Vagina (tissue), 2 donors: ENCODE results near the gene TSPAN4. TPM values are rescaled to one million over a fixed set of nuclear protein-coding genes. Genes with fewer than 3 reads are reported as not detected.
A peak's percentile ranks its signal among the peaks of the same experiment; 100 is the strongest.

ENCODE experiments used
- DNase-seq, 2 donors: peaks; one replicate each; pipeline ENCODE4 v3.0.0-alpha.2; 2017; ENCODE audit errors: extremely low spot score in 2 of 2
- H3K27ac ChIP-seq: fragments of 200-600 bp; sonication (generic); one replicate; pipeline ENCODE4 v1.5.1; 2019
- H3K27me3 ChIP-seq: fragments of 200-600 bp; sonication (generic); one replicate; pipeline ENCODE4 v1.5.1; 2019
- H3K36me3 ChIP-seq, 2 donors: fragments of 200-600 bp; sonication (generic); one replicate each; pipeline ENCODE4 v1.5.1; 2017 to 2019
- H3K4me1 ChIP-seq: fragments of 200-600 bp; sonication (generic); one replicate; pipeline ENCODE4 v1.5.1; 2019
- H3K4me3 ChIP-seq, 2 donors: fragments of 200-600 bp; sonication (generic); 1 replicate in 1 of 2; 2 replicates in 1 of 2; pipeline ENCODE4 v1.5.1; 2016 to 2019
- H3K9me3 ChIP-seq: fragments of 200-600 bp; sonication (generic); one replicate; pipeline ENCODE4 v1.5.1; 2019
- CTCF ChIP-seq, 3 experiments: fragments of 450-650 bp in 2 of 3; fragments of 200-600 bp in 1 of 3; sonication (generic) in 1 of 3; IDR thresholded peaks; one replicate each; pipeline ENCODE4 v1.5.1; 2017 to 2019; ENCODE audit warnings: antibody characterized with exemption in 3 of 3, mild to moderate bottlenecking in 2 of 3, moderate library complexity in 2 of 3
- POLR2A ChIP-seq, 2 donors: fragments of 450-650 bp; IDR thresholded peaks; one replicate each; pipeline ENCODE4 v1.6.1; 2017; ENCODE audit warnings: antibody characterized with exemption in 2 of 2, mild to moderate bottlenecking in 2 of 2, moderate library complexity in 2 of 2
- POLR2AphosphoS5 ChIP-seq, 2 donors: sonication (generic); formaldehyde crosslinking; IDR thresholded peaks; one replicate each; pipeline ENCODE4 v1.9.0; 2017; ENCODE audit warnings: antibody characterized with exemption in 2 of 2, mild to moderate bottlenecking in 2 of 2, low read depth in 1 of 2; ENCODE audit not compliant: insufficient read depth in 1 of 2
- intact Hi-C: fragments of 100-400 bp; cut with DNase I; formaldehyde crosslinking; loops from one replicate; pipeline ENCODE4 v1.15.1; 2023
- total RNA-seq: library from RNA; depleted of rRNA; stranded (reverse); fragments of >200 nt; gene quantifications from one replicate; pipeline ENCODE4 v1.2.3, GENCODE V29; 2016

Gene TSPAN4, protein sequence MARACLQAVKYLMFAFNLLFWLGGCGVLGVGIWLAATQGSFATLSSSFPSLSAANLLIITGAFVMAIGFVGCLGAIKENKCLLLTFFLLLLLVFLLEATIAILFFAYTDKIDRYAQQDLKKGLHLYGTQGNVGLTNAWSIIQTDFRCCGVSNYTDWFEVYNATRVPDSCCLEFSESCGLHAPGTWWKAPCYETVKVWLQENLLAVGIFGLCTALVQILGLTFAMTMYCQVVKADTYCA
- 99.0 TPM for total RNA-seq

DNA sequence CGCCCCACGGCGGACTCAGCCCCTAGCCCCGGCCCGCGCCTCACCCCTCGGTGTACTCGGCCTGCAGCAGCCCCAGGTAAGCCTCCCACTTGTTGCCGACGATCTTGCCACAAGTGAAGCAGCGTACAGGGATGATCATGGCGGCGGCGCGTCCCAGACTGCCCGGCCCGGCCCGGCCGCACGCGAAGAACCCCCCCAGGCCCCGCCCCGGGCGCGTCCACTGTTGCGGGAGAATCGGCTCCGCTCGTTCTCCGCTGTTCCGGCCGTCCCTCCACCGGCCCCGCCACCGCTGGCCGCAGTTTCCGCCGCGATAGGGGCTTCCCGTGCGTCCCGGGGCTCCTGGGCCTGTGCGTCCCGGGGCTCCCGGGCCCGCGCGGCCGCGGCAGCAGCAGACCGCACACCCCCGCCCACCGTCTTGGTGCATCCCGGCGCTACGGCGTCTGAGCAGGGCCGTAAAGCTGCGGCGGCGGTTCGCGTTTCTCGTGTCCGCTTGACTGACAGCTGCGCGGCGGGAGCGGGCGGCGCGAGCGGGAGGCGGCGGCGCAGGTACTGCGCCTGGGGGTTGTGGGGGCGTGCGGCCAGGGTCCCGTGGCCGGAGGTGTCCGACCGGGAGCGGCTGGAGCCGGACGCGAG, at the start of gene TSPAN4, which contains the start of gene POLR2L:
Gene TSPAN4 (plus strand): TSS at position 483 of the 633 bp plus-strand sequence. CDS start 7,453 bp downstream, outside the sequence.
Gene POLR2L (minus strand): TSS at position 160 of the 633 bp plus-strand sequence. CDS start 21 bp downstream, at position 139.
- Histone ChIP-seq H3K36me3 (peaks cover 0 to 31% of the 10 kb centered on the region in 2 donors), H3K9me3 (no peaks in the 10 kb centered on the region), H3K27me3 (no peaks in the 10 kb centered on the region), H3K27ac (peak within 1 kb of the TSS; percentile 86), H3K4me1 (peaks cover 90% of the 10 kb centered on the region), H3K4me3 (peak within 1 kb of the TSS; percentile 82 to 99)
- intact Hi-C loops: loop anchor here (5.0 kb wide), 1 partner anchor 35 kb away; the partner anchor contains the start of genes PIDD1 and RPLP2
- TF ChIP-seq POLR2AphosphoS5 (IDR thresholded peaks at IDR 0.05; ENCODE audit: insufficient read depth in 1 of 2, low read depth in 1 of 2) (peak; percentile 54 to 79), POLR2A (IDR thresholded peaks at IDR 0.05) (peak in 1 of 2 donors; percentile 74), CTCF (IDR thresholded peaks at IDR 0.05) (peak in 1 of 3 experiments; percentile 25)
- no peak for DNase-seq

DNA sequence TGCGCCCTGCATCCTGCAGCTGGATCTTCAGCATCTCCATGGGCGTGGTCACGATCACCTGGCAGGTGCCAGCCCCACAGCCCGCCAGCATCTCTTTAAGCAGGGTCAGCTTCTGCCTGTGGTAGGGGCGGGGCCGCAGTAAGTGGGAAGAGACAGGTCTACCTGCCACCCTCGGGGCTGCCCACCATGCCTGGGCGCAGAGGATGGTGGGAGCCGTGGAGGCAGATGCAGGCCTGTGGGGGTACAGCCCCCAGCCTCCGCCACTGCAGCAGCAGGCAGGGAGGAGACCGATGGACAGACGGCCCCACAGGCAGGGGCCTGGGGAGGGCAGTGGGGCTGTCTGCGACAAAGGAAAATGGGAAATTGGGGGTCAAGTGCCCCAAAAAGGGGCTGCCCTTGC, 49.8 kb upstream of the TSPAN4 start:
- Histone ChIP-seq H3K9me3 (no peaks in the 10 kb centered on the region), H3K4me3 (no peak overlapping the region), H3K27me3 (no peaks in the 10 kb centered on the region), H3K36me3 (no peaks in the 10 kb centered on the region), H3K4me1 (peaks cover 44% of the 10 kb centered on the region), H3K27ac (no peak overlapping the region)
- intact Hi-C loops: no loop called here
- no peak for DNase-seq
- no peak for TF ChIP-seq CTCF (IDR thresholded peaks at IDR 0.05)
- TF ChIP-seq POLR2A (IDR thresholded peaks at IDR 0.05): no peak
- no peak for TF ChIP-seq POLR2AphosphoS5 (IDR thresholded peaks at IDR 0.05; ENCODE audit: insufficient read depth in 1 of 2, low read depth in 1 of 2)

- no peaks in the 10 kb centered on the region for H3K9me3 ChIP-seq
- no peak for DNase-seq
- intact Hi-C loops: no loop called here
- no peaks in the 10 kb centered on the region for H3K36me3 ChIP-seq
- no peaks in the 10 kb centered on the region for H3K27me3 ChIP-seq
- no peak overlapping the region for H3K4me3 ChIP-seq
- H3K4me1 ChIP-seq: peaks cover 48% of the 10 kb centered on the region
- TF ChIP-seq POLR2AphosphoS5 (IDR thresholded peaks at IDR 0.05; ENCODE audit: insufficient read depth in 1 of 2, low read depth in 1 of 2) (no peak), POLR2A (IDR thresholded peaks at IDR 0.05) (no peak), CTCF (IDR thresholded peaks at IDR 0.05) (no peak)
- H3K27ac ChIP-seq: no peak overlapping the region
Observed at GRCh38 chr11:793556-793955, 49.1 kb upstream of the TSPAN4 start.

DNA sequence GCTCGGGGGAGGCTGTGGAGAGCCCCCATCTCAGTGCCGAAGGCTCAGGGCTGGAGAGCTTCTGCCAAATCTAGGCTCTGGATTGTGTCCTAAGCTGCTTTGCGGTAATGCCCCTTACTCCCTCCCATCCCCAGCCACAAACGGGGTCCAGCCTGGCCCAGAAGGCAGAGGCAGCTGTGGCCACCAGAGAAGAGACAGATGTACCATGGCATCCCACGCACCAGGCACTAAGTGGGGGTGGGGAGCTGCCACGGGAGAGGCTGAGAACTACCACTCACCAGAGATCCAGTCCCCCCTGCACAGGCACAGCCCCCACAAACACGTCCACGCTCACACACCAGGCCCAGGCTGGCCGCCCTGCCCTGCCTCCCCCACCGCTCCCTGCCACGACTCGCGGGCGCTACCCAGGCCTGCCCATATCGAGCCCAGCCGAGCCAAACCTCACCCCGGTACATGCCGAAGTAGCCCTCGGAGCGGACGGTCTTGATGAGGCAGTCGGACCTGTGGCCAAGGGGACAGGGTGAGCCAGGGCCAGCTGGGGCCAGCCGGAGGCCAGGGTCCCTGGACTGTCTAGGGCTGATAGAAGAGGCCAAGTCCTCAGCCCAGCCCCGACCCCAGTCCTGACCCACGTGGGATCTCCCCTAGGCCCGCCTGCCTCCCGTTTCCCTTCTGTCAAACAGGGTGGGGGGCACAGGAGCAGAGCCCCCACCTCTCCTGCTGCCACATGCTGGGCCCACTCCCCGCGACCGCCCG, 48.5 kb upstream of the TSPAN4 start:
- intact Hi-C loops: no loop called here
- DNase-seq: no peak
- Histone ChIP-seq H3K27ac (no peak overlapping the region), H3K27me3 (no peaks in the 10 kb centered on the region), H3K36me3 (no peaks in the 10 kb centered on the region), H3K9me3 (no peaks in the 10 kb centered on the region), H3K4me1 (peaks cover 50% of the 10 kb centered on the region), H3K4me3 (no peak overlapping the region)
- TF ChIP-seq POLR2A (IDR thresholded peaks at IDR 0.05): no peak
- no peak for TF ChIP-seq POLR2AphosphoS5 (IDR thresholded peaks at IDR 0.05; ENCODE audit: insufficient read depth in 1 of 2, low read depth in 1 of 2)
- TF ChIP-seq CTCF (IDR thresholded peaks at IDR 0.05): no peak
